NK-92 treated with Interleukin-12 subunit alpha and Interleukin-12 subunit beta, amount 100 ng/mL, for 24 hours (cell line): ENCODE measurements around the gene APBB1IP.

ENCODE experiments used
- DNase-seq: peaks from one replicate; lab custom pipeline; 2025; lab: John Stamatoyannopoulos, UW

APBB1IP gene

DNA sequence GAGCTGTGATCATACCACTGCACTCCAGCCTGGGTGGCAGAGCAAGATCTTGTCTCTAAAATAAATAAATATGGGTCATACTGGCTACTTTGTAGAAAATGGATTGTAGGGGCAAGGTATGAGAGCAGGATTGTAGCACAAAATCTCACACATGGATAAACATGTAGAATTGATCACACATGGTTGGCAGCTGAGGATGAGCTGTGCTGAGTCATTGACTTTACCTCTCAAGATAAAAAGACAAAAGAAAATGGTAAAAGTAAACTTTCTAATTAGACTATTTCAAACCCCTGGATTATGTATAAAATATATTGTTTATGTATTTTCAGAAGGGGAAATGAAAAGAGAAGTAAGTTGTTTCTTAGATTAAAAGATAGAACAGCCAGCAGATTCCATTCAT is 69.3 kb downstream of the APBB1IP start:
- DNase-seq = no peak

DNA sequence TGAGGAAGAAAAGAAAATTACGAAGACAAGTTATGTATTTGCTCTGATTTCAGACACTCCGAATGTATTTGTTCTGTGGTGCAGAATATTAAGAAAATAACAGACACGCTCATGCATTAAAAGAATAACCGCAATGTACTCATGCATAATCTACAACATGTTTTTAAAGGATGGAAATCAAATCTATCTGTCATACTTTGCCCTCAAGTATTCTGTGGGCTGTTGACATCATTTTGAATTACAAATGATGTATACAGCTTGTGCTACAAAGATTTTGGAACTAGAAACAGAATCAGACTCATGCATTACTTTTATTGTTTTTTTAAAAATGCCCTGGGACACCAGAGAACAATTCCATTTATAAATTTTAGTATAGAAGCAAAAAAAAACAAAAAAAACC is 69.9 kb downstream of the APBB1IP start:
- no peak for DNase-seq

DNA sequence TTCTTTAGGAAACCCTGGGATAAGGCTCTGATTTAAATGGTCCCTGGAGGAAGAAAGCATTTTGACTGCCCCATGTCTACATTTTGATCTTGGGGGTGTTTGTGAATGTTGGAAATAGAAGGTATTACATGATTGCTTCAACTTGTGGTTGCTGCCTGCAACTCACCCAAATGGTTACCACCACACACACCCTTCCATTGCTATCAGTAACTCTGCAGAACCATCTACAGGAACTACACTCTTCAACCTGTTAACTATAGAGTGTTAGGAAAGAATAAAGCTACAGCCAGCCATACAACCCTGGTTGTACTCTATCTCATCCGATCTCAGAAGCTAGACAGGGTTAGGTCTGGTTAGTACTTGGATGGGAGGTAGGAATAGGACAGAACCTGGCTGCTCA is 71.2 kb downstream of the APBB1IP start:
- no peak for DNase-seq

DNA sequence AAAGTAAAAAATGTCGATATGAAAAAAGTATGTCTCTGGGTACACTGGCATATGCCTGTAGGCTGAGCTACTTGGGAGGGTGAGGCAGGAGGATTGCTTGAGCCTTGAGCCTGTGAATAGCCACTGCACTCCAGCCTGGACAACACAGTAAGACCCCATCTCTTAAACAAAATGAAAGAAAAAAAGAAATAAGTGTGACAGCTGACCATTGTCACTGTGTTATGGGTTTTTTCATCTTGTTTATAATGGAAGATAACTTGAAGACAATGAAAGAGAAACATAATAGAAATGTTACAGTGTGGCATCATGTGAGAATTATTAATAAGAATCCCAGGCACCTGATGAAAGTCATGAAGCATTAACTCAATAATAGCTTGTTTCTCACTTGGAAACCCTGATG is 75.0 kb downstream of the APBB1IP start:
- no peak for DNase-seq

DNA sequence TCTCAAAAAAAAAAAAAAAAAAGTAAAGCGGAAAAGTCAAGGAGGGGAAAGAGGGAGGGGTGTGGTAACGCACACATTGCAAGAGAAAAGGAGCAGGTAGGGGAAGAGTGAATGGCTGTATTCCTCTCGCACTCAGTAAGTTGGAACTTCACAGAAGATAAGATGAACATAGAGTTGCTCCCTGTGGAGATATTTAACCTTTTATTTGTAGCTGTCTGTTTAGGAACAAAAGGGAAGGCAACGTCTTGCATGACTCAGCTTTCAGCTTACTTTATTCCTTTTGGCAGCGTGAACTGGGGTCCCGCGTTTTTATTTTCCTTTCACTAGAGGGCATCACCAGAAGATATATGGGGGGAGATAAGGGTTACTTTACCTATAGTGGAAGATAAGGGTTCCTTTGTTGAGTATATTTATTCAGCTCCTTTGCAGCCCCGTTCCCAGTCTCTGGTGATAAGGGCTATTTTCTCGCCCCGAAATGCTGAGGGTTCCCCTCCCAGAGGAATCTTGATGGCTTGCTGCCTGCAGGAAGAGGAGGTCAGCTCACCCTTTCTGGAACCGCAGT is 78.5 kb downstream of the APBB1IP start:
- no peak for DNase-seq

DNA sequence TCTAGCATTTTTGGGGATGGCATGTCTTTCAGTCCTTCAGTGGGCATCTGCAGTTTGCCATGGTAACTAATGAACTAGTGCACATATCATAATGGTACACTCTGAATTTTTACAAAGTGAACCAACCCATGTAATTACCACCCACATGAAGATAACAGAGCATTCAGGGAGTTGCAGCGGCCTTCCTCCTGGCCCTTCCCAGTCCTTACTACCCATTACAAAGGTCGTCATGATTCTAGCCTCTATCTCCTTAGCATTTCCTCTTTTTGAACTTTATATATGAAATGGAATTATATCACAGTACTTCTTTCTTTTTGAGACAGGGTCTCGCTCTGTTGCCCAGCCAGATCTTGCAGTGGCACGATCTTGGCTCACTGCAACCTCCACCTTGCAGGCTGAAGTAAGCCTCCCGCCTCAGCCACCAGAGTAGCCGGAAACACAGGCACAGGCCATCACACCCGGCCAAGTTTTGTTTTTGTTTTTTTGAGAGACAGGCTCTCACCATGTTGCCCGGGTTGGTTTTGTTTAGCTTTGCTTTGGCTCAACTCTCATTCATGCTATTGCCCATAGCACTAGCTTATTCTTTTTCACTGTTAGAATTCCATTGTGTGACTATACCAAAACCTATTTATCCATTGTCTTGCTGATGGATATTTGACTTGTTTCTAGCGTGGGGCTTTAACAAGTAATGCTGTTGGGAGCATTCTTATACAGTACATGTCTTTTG is 79.2 kb downstream of the APBB1IP start:
- no peak for DNase-seq

DNA sequence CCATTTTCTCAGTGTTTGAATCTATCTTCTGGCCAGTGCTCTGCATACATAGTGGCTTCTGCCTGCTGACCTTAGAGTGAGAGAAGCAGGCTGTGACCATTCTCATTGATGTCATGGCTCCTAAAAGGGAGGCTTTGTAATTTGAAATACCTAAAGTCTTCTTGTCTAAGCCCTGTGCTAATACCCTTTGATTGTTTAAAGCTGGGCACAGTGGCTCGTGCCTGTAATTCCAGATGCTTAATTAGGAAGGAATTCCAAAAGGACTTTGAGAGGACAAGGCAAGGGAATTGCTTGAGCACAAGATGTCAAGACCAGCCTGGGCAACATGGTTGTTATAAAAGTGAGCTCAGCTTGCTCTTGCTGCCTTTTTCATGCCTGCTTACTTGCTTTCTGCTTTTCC is 81.7 kb downstream of the APBB1IP start:
- DNase-seq = no peak

DNA sequence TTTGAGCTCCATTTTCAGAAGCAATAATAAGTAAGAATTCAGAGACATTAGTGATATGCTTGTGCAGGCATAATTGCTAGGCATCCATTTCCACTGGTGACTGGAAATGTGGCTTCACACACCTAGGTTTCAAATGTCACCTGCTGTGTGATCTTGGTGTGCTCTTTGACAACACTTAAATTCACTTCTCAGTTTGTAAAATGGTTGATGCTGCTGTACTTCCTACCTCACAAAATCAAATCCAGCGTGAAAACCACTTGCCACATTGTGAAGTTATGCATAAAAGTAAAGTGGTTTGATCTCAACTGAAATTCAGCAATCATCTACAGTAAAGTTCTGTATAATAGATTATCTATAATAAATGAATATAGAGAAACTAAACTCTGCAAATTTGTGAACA is 82.4 kb downstream of the APBB1IP start:
- no peak for DNase-seq

DNA sequence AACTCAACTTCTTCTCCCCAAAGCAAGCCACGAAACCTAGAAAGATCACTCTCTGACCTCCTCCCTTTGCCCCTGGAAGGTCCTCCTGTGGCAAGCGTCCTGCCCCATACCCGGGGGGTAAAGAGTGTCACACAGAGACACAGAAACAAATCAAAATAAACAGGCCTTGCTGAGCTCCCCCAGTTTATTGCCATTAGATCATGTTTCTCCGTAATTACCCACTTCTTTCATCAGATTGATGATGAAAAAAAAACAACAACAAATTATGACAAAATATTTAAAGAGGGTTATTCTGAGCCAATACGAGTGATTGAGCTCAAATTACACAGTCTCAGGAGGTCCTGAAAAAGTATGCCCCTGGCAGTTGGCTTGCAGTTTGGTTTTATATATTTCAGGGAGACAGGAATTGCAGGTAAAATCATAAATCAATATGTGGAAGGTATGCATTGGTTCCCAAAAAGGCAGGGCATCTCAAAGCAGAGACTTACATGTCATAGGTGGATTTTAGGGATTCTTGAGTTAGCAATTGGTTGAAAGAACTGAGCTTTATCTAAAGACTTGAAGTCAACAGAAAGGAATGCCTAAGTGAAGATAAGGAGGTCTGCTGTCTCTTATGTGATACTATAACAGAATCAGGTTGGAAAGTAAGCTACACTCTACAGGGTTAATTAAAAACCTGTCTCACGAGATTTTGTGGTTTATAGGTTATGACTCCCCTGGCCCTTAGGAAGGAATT is 86.2 kb downstream of the APBB1IP start:
- no peak for DNase-seq

DNA sequence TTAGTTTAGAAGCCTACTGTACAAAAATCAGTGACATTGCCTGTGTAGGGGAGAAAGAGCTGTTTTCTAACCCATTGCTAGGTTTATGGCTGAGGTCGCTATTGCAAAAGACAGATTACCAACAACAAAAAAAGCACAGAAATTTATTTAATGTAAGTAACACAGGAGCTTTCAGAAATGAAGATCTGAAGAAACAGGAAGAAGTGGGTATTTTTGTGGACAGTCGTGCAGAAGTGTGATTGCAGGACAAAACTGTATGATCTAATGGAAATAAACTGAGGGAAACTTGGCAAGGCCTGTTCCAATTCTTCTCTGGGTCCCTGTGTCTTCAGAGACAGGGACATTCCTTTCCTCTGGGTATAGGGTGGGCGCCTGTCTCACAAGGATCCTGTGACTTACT is 87.4 kb downstream of the APBB1IP start:
- DNase-seq = no peak

DNA sequence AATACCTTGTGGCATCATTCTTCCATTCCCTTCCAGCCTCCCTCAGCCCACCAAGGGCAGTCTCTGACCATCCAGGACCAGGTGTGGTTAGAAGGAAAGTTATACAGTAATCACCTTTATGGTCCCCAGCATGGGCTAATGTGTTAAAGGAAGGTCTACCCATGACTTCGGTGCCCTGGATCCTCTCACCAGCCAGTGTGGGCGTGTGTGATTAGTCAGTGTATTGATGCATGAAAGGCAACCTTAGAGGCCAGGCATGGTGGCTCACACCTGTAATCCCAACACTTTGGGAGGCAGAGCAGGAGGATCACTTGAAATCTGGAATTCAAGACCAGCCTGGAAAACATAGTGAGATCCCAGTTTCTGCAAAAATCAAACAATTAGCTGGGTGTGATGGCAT is 88.9 kb downstream of the APBB1IP start:
- no peak for DNase-seq

DNA sequence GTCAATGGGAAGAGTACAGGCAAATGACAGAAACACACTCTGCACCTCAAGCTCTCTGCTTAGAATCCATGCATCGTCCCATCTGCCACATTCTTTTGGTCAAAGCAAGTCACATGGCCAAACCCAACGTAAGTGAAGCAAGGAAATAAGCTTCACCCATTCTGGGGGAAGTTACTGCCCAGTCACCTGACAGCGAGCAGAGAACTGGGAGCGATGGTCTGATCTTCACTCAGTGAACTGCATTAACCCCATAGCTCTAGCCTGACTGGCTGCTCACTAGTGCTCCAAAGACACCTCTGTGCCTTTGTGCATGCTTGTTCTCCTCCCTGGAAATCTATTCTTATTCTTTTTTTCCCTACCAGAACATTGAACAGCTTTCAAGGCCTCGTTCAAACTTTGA is 89.9 kb downstream of the APBB1IP start:
- no peak for DNase-seq

DNA sequence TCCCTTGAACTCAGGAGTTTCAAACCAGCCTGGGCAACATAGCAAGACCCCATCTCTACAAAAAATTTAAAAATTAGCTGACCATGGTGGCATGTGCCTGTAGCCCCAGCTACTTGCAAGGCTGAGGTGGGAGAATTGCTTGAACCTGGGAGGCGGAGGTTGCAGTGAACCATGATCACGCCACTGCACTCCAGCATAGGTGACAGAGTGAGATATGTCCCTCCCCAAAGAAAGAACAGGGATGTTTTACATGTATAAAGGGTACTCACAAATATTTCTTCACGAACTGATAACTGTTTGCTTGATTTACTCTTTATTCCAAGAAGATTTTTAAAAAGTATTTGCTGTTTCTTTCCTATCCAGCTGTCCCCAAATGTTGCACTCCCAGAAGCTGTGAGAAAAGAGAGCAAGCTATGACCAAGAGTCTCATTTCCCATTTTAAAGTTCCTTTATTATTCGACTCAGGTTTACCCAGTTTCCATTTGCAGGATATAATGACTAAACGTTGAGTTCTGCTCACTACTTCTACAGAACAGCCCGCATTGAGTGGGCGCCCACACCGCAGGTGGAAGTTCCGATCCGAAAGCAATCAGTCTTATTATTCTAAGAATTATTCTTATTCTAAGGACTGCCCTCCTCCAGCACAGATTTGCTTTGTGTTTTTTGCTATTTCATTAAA is 90.7 kb downstream of the APBB1IP start:
- no peak for DNase-seq

DNA sequence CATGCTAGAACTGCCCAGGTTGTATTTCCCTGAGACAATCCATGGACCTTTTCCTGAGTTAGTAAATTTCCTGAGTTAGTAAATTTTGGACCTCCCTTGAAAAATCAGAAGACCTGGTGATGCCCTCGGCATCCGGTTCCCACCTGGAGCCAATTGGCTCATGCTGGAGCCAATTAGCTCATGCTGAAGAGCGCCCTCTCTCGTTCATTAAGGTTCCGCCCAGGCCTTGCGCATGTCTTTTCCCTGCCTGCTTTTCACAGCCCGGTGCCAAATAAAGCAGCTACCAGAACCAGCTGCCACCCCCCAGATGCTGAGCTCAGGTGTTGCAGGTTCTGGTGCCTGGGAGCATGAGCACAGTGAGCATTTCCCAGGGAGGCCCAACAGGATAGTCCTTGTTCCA is 96.2 kb downstream of the APBB1IP start:
- no peak for DNase-seq

DNA sequence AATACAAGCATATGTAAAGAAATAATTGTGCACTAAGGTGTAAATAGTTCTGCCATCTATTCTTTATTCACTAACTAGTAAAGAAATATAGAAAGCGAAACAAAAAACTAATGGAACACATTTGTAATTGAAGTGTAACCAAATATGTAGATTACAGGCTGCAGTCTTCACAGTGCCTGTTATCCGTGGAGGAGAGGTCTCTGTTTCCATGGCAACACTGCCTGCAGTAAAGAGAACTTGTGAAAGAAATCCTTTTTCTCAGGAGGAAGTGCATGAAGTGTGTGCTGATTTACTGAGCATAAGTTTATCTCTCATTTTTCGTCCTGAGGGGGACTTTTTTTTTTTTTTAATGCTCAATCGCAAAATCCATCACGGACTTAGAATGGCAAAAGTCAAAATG is 102.5 kb downstream of the APBB1IP start:
- DNase-seq = no peak

DNA sequence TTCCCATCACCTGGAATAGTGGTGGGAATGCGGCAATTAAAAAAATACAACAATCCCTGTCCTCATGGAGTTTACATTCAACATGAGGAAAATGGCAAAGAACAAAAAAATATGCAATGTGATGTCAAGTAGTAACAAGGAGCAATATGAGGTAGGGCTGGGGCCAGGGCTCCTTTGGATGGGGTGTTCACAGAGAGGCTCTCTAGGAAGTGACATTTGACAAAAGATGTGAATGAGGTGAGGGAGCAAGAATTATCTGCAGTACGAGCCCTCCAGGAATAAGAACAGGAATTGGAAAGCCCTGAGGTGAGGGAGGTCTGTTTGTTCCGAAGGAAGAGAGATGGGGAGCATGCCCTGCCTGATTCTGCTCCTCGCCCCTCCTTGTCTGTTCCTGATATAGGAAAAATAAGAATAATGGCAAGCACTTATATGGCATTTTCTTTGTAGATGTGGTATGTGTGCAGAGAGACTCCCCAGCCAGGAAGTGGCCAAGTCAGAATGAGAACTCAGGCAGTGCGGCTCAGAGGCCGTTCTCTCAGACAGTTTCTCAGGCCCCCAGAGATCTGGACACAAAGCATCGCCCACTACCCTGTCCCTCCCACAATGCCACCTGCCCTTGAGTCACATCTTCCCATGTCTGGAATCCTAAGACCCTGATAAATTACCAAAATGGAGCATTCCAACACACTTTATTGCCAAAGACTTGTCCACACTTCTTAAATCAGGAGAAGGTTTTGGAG is 105.6 kb downstream of the APBB1IP start:
- no peak for DNase-seq

DNA sequence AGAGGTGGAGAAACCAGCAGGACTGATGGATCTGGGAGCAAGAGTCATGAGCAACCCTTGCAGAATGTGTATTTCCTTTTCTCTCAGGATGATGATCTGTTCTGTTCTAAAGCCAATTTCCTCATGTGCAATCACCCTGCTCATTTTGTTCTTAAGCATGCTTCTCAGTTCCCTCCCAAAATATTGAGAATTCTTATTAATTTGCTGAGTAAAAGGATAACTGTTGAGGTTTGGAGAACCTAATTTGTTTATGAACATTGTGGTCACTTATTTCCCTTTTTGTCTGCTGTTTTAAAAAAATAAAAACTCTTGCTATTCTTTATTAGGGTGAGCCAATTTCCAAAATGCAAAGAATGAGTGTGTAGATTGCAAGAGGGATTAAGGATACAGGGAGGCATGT is 106.8 kb downstream of the APBB1IP start:
- no peak for DNase-seq

DNA sequence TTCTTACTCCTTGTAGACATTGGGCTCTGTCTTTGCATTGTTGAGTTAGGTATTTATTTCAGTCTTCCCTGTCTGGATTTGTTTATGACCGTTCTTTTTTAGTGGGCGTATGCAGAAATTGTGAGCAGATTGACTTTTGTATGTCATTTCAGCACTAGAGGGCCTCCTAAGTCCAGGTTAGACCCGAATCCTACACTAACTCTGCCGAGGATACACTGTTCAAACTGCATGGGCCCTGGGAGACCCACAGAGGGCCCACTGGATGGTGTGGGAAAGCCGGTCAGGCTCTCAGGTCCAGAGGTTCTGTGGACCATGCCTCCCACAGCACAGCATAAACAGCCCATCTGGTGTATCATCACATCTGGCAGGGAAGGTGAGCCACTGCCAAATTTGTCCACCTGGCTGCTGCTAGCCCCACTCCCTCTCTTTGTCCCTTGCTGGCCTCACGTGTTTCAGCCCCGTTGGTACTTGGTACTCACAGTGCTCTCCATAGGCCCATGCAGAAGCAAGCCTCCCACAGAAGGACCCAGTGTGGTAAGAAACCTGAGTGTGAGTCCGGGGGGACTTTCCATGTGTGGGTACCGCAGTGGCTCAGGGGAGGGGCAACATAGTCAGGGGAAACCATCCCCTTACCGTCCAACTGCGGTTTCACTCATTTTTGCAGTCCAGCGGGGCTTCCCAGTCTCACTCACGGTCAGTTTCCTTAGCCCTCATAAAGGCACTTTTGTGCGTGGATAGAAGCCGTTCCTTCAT is 112.8 kb downstream of the APBB1IP start:
- no peak for DNase-seq

DNA sequence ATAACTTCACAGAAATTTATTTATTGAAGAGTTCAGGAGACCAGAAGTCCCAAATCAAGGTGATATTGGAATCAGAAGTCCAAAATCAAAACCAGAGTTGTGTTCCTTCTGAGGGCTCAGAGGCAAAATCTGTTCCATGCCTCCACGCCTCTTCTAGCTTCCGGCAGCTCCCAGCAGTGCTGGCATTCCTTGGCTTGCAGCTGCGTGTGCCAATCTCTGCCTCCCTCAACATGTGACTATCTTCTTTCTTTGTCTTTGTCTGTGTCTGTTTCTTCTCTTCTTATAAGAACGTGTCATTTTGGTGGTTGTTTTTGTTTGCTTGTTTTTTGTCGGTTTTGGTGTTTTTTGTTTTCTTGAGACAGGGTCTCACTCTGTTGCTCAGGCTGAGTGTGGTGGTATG is 116.1 kb downstream of the APBB1IP start:
- no peak for DNase-seq

DNA sequence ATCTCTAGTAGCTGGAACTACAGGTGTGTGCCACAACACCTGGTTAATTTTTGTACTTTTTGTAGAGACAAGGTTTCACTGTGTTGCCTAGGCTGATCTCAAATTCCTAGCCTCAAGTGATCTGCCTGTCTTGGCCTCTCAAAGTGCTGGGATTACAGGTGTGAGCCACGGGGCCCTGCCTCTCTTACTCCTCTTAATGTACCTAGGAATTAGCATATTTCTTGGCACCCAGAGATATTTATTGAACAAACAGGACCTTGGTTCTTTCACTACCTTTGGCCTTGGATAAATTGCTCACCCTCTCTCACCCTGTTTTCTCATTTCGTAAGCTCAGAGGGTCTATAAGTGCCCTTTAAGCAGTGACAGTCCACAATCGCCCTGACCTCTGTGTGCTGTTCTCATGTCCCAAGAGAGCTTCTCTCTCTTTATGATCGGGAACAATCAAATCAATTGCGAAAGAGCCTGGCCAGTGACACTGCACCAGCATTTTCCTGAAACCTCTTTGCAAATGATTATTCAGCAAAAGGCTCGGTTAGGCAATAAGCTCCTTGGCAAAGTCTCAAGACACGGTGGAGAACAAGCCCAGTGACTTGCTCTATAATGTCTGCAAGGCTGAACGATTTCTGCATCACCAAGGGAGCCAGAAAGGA is 117.7 kb downstream of the APBB1IP start:
- no peak for DNase-seq
